K562 (cell line): ENCODE measurements around the gene IFNGR1. TPM values are rescaled to one million over a fixed set of nuclear protein-coding genes. Genes with fewer than 3 reads are reported as not detected.

Experiments
- ATAC-seq: fragments of 200-7000 bp; cut with Tn5 transposase; 3 replicates; pipeline ENCODE4 v1.9.1; 2020; ENCODE audit warnings: moderate library complexity
- BruUV-seq: library from RNA; stranded (reverse); fragments of 400-500 nt; replicated peaks from 2 replicates; lab custom pipeline; 2021; lab: Mats Ljungman, UMichigan
- CTCF ChIA-PET: fragments of 300-600 bp; formaldehyde crosslinking; extraction: SDS; loops from one replicate; lab custom pipeline; 2021; ENCODE audit warnings: low intra/inter-chr PET ratio; lab: Yijun Ruan, JAX
- POLR2A ChIA-PET: fragments of 300-600, 350-650 bp; sonication (Branson Sonifier 250); formaldehyde crosslinking; extraction: SDS; loops from one replicate; lab custom pipeline; 2021; ENCODE audit warnings: antibody characterized with exemption, inconsistent platforms; lab: Yijun Ruan, JAX
- DNase-seq, 4 experiments: peaks; one replicate each; pipeline versions ENCODE4 v3.0.0 to v3.0.0-alpha.2; 2011 to 2018; ENCODE audit warnings: low spot score in 3 of 4, mixed read lengths in 3 of 4; ENCODE audit errors: extremely low read depth in 1 of 4
- FAIRE-seq: peaks from 2 replicates; lab custom pipeline; 2011; peaks lifted over from hg19 to GRCh38; lab: Jason Lieb, UNC
- H2AFZ ChIP-seq: 2 replicates; pipeline ENCODE4 v1.6.0; 2011; ENCODE audit warnings: low read depth, low read length, control low read depth, inconsistent platforms
- H3K27ac ChIP-seq: fragments of 200-600 bp; 3 replicates; pipeline ENCODE4 v1.8.0; 2011; ENCODE audit warnings: low read depth, mild to moderate bottlenecking, control low read depth, inconsistent platforms, low read length, moderate library complexity, mixed read lengths; ENCODE audit errors: extremely low read depth
- H3K27me3 ChIP-seq, 2 experiments: fragments of 300-600 bp in 1 of 2; 2 replicates in 1 of 2; 3 replicates in 1 of 2; pipeline versions ENCODE4 v1.6.0 to v1.8.0; 2011; ENCODE audit warnings: inconsistent platforms in 2 of 2, low read length in 2 of 2, mild to moderate bottlenecking in 1 of 2, mixed read lengths in 1 of 2, moderate library complexity in 1 of 2; ENCODE audit not compliant: control insufficient read depth in 2 of 2, insufficient read depth in 2 of 2
- H3K36me3 ChIP-seq: fragments of 300-600 bp; 3 replicates; pipeline ENCODE4 v1.8.0; 2011; ENCODE audit warnings: mild to moderate bottlenecking, low read length, inconsistent platforms; ENCODE audit not compliant: control insufficient read depth, insufficient read depth
- H3K4me1 ChIP-seq, 2 experiments: fragments of 200-600 bp in 1 of 2; replicated peaks in 1 of 2; 2 replicates in 1 of 2; 3 replicates in 1 of 2; pipeline versions ENCODE4 v1.5.1 to v1.8.0; 2011; ENCODE audit warnings: inconsistent platforms in 2 of 2, low read length in 2 of 2, mild to moderate bottlenecking in 1 of 2, mixed read lengths in 1 of 2, moderate library complexity in 1 of 2; ENCODE audit not compliant: control insufficient read depth in 2 of 2, insufficient read depth in 2 of 2
- H3K4me2 ChIP-seq: 2 replicates; pipeline ENCODE4 v1.6.1; 2011; ENCODE audit warnings: low read length, control low read depth, inconsistent platforms, mixed read lengths; ENCODE audit not compliant: insufficient read depth
- H3K4me3 ChIP-seq: fragments of 200-600 bp; sonication (generic), shearing (Covaris generic); 2 replicates; pipeline ENCODE4 v1.5.1; 2016; ENCODE audit warnings: control low read depth, inconsistent platforms
- H3K79me2 ChIP-seq: fragments of 200-600 bp; 3 replicates; pipeline ENCODE4 v1.8.0; 2011; ENCODE audit warnings: low read length, inconsistent platforms; ENCODE audit not compliant: control insufficient read depth, insufficient read depth
- H3K9ac ChIP-seq, 2 experiments: 2 replicates each; pipeline versions ENCODE4 v1.6.0 to v1.6.1; 2011; ENCODE audit warnings: low read depth in 2 of 2, low read length in 2 of 2, control low read depth in 1 of 2, inconsistent platforms in 1 of 2, mild to moderate bottlenecking in 1 of 2, mixed read lengths in 1 of 2; ENCODE audit not compliant: insufficient read depth in 1 of 2
- H3K9me1 ChIP-seq: one replicate; pipeline ENCODE4 v1.6.0; 2011; ENCODE audit warnings: inconsistent platforms, mild to moderate bottlenecking, low read length, moderate library complexity; ENCODE audit not compliant: control insufficient read depth, insufficient read depth
- H3K9me3 ChIP-seq: replicated peaks from 2 replicates; pipeline ENCODE4 v1.5.1; 2011; ENCODE audit warnings: low read depth, low read length, inconsistent platforms; ENCODE audit not compliant: control insufficient read depth, insufficient read depth
- H4K20me1 ChIP-seq: replicated peaks from 2 replicates; pipeline ENCODE4 v1.6.1; 2011; ENCODE audit warnings: low read length, inconsistent platforms, mixed read lengths; ENCODE audit not compliant: control insufficient read depth, insufficient read depth
- C11orf30 ChIP-seq: fragments of 450-650 bp; IDR thresholded peaks from 2 replicates; pipeline ENCODE4 v1.6.1; 2016; ENCODE audit warnings: low read depth, mild to moderate bottlenecking
- CBFA2T2 ChIP-seq: fragments of 450-650 bp; conservative IDR thresholded peaks from 2 replicates; pipeline ENCODE4 v1.6.1; 2017; ENCODE audit warnings: mild to moderate bottlenecking
- CBX3 ChIP-seq, 2 experiments: IDR thresholded peaks; 1 replicate in 1 of 2; 2 replicates in 1 of 2; pipeline ENCODE4 v1.6.1; 2012; ENCODE audit warnings: inconsistent platforms in 2 of 2, low read length in 2 of 2, borderline replicate concordance in 1 of 2, control low read depth in 1 of 2
- EP300 ChIP-seq: IDR thresholded peaks from 2 replicates; pipeline ENCODE4 v1.6.1; 2012; ENCODE audit warnings: low read length, improper control_type of control experiment
- ETV1 ChIP-seq: fragments of 450-650 bp; conservative IDR thresholded peaks from 2 replicates; pipeline ENCODE4 v1.6.1; 2016; ENCODE audit warnings: missing genetic modification characterization, control low read depth, low read depth, missing compliant biosample characterization
- ETV5 ChIP-seq: sonication (generic); formaldehyde crosslinking; IDR thresholded peaks from 2 replicates; pipeline ENCODE4 v1.4.0; 2020; ENCODE audit warnings: low read depth, mild to moderate bottlenecking, missing genetic modification reagents
- FOXJ2 ChIP-seq: fragments of 200-800 bp; sonication (Bioruptor generic); IDR thresholded peaks from 2 replicates; pipeline ENCODE4 v1.6.1; 2016; ENCODE audit warnings: missing genetic modification characterization, missing compliant biosample characterization
- FOXP1 ChIP-seq: sonication (generic); formaldehyde crosslinking; IDR thresholded peaks from 2 replicates; pipeline ENCODE4 v1.8.0; 2022; ENCODE audit warnings: mild to moderate bottlenecking, missing genetic modification reagents
- NCOR1 ChIP-seq: fragments of 450-650 bp; IDR thresholded peaks from 2 replicates; pipeline ENCODE4 v1.6.1; 2016; ENCODE audit warnings: mild to moderate bottlenecking, moderate library complexity
- NR1H2 ChIP-seq: sonication (generic); formaldehyde crosslinking; IDR thresholded peaks from 2 replicates; pipeline ENCODE4 v1.4.0; 2020; ENCODE audit warnings: mild to moderate bottlenecking, missing genetic modification reagents
- PHB ChIP-seq: fragments of 250-450 bp; sonication (Bioruptor Pico); IDR thresholded peaks from 2 replicates; pipeline ENCODE4 v1.5.0; 2021
- SMARCC2 ChIP-seq: fragments of 450-650 bp; IDR thresholded peaks from 2 replicates; pipeline ENCODE4 v1.6.1; 2017; ENCODE audit warnings: antibody characterized with exemption, moderate library complexity, mild to moderate bottlenecking, low read depth
- ZNF224 ChIP-seq: sonication (generic); formaldehyde crosslinking; IDR thresholded peaks from 2 replicates; pipeline ENCODE4 v1.8.0; 2022; ENCODE audit warnings: mild to moderate bottlenecking, missing genetic modification reagents
- ZNF384 ChIP-seq: IDR thresholded peaks from 2 replicates; pipeline ENCODE4 v1.6.1; 2012; ENCODE audit warnings: low read depth, low read length, improper control_type of control experiment
- WGBS: fragments of 100-300 bp; shearing (Covaris generic); methylation state at CpG from one replicate; pipeline ENCODE4 v1.1.6; 2016; ENCODE audit warnings: low coverage, mixed read lengths; ENCODE audit not compliant: insufficient coverage; ENCODE audit errors: missing lambda C conversion rate; 5-methylcytosine and 5-hydroxymethylcytosine counted together
- in situ Hi-C: fragments of 300-500 bp; cut with MboI; formaldehyde crosslinking; loops from 4 replicates; pipeline ENCODE4 v1.15.0; 2018; ENCODE audit warnings: inconsistent platforms, mixed read lengths
- intact Hi-C: fragments of 100-400 bp; cut with micrococcal nuclease; formaldehyde crosslinking; loops from 2 replicates; pipeline ENCODE4 v1.14.2; 2022
- polyA plus RNA-seq, 8 experiments: library from polyadenylated mRNA; depleted of rRNA in 4 of 8; stranded (reverse) in 5 of 8; unstranded in 3 of 8; fragments of >200 nt; fragmentation: Nextera tagmentation in 2 of 8; fragmentation: Illumina TruSeq in 1 of 8; extraction: Ambion mirVana in 2 of 8; extraction: Trizol in 1 of 8; gene quantifications; 2 replicates each; pipeline versions ENCODE4 v1.2.1 to v1.2.3, GENCODE V29; 2011 to 2014; ENCODE audit warnings: inconsistent platforms in 1 of 8, missing spikeins in 1 of 8
- total RNA-seq, 7 experiments: library from RNA; depleted of rRNA in 6 of 7; stranded (reverse); fragments of >200 nt in 6 of 7; fragmentation: Illumina TruSeq in 2 of 7; extraction: Trizol in 2 of 7; gene quantifications; 2 replicates each; pipeline versions ENCODE4 v1.2.1 to v1.2.3, GENCODE V29; 2011 to 2021; ENCODE audit warnings: low replicate concordance in 1 of 7
- TF ChIP-seq, protein P1 (sequence below): fragments of 250-450 bp; sonication (Bioruptor Pico); IDR thresholded peaks from 2 replicates; pipeline ENCODE4 v1.5.1; 2021; ENCODE audit warnings: mild to moderate bottlenecking
- TF ChIP-seq, protein P2 (sequence below): fragments of 450-650 bp; IDR thresholded peaks from 2 replicates; pipeline ENCODE4 v1.6.1; 2016; ENCODE audit warnings: mild to moderate bottlenecking

The IFNGR1 gene
- total and polyA plus RNA-seq, 9 of the 15 experiments (the other 6 are each of a cell fraction or from before 2014, with no cell fraction given): 14.7 to 47.0 (median 26.7) TPM

DNA sequence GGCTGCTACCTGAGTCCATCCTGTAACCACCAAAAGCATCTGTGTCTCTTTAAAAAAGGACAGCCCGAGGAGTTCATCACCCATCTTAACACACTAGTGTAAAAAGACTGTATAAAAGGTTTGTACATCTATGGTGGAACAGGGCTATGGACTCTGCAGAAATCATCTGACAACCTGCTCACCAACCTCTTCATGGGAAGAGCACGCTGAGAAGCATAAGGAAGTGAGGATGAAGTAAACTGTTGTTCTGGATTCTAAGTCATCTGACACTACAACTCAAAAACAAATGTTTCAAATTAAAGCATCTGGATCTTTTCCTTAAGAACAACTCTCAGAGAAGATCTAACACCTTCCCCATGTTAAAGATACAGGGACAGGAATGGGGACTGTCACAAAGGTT, 5.4 kb downstream of the IFNGR1 start:
- FAIRE-seq: peak; percentile 26

DNA sequence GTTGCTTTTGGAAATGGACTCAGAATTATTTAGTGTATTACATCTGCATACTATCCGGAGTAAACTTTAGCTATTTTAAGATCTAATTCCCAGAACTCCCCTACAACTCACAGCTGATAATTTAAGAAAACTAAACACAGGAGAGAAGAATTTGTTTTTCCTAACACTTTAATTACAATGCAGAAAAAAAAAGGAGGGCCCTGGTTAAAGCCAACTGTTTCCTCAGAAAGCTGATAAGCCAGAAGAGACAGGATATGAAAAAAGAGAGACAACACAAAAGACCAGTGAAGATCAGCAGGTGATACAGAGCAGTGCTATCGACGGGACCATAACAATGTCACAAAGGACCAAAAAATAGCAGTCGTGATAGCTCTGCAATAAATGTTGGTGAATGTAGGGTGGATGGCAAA, 5.8 kb downstream of the IFNGR1 start:
- Histone ChIP-seq H2AFZ (no peak overlapping the region), H3K9me3 (peaks cover 6% of the 10 kb centered on the region), H3K4me1 (peaks cover 0 to 26% of the 10 kb centered on the region in 2 experiments; a peak in 3 of 5 replicates), H3K9ac (no peak overlapping the region), H3K27me3 (no peaks in the 10 kb centered on the region), H4K20me1 (peaks cover 4% of the 10 kb centered on the region; the same call in 1 of the 2 replicates), H3K9me1 (no peaks in the 10 kb centered on the region), H3K27ac (peak overlapping the region; percentile 41), H3K79me2 (peaks cover 84% of the 10 kb centered on the region), H3K36me3 (peaks cover 5% of the 10 kb centered on the region; the same call in 2 of the 3 replicates), H3K4me3 (no peak overlapping the region), H3K4me2 (peak overlapping the region; percentile 46)
- BruUV-seq: no TSS peak
- CTCF ChIA-PET: no interaction called here
- WGBS: 6% methylated on average over 4 of the region's 4 CpGs
- ATAC-seq (peak; percentile 63), FAIRE-seq (no peak), DNase-seq (peak in 2 of 4 experiments; percentile 45 to 50)
- in situ Hi-C loops (no loop called here), intact Hi-C loops (no loop called here)
- POLR2A ChIA-PET: interaction anchor here (0.6 kb wide), 1 partner anchor 47 kb away, joined by 3 read pairs; no protein-coding TSS in a partner anchor
- peak; percentile 50; the same call in 1 of the 2 replicates for TF ChIP-seq NCOR1
- TF ChIP-seq, protein P1, sequence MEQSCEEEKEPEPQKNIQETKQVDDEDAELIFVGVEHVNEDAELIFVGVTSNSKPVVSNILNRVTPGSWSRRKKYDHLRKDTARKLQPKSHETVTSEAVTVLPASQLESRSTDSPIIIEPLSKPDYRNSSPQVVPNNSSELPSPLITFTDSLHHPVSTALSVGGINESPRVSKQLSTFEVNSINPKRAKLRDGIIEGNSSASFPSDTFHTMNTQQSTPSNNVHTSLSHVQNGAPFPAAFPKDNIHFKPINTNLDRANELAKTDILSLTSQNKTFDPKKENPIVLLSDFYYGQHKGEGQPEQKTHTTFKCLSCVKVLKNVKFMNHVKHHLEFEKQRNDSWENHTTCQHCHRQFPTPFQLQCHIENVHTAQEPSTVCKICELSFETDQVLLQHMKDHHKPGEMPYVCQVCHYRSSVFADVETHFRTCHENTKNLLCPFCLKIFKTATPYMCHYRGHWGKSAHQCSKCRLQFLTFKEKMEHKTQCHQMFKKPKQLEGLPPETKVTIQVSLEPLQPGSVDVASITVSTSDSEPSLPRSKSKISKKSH: peak; percentile 65; the same call in 1 of the 2 replicates
- TF ChIP-seq EP300: peak; percentile 58; the same call in 1 of the 2 replicates
- TF ChIP-seq ZNF384: peak; percentile 75
- TF ChIP-seq CBFA2T2: peak; percentile 45; the same call in 1 of the 2 replicates
- TF ChIP-seq ETV1 (tag): peak; percentile 89
- TF ChIP-seq CBX3 (IDR thresholded peaks at IDR 0.05; ENCODE audit: borderline replicate concordance in 1 of 2, low read length in 2 of 2): peak in 1 of 2 experiments; percentile 94; a peak in 2 of 3 replicates
- TF ChIP-seq, protein P2, sequence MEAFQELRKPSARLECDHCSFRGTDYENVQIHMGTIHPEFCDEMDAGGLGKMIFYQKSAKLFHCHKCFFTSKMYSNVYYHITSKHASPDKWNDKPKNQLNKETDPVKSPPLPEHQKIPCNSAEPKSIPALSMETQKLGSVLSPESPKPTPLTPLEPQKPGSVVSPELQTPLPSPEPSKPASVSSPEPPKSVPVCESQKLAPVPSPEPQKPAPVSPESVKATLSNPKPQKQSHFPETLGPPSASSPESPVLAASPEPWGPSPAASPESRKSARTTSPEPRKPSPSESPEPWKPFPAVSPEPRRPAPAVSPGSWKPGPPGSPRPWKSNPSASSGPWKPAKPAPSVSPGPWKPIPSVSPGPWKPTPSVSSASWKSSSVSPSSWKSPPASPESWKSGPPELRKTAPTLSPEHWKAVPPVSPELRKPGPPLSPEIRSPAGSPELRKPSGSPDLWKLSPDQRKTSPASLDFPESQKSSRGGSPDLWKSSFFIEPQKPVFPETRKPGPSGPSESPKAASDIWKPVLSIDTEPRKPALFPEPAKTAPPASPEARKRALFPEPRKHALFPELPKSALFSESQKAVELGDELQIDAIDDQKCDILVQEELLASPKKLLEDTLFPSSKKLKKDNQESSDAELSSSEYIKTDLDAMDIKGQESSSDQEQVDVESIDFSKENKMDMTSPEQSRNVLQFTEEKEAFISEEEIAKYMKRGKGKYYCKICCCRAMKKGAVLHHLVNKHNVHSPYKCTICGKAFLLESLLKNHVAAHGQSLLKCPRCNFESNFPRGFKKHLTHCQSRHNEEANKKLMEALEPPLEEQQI: peak; percentile 58; the same call in 1 of the 2 replicates

More for the DNA sequence above, 5.4 kb downstream of the IFNGR1 start:
- Histone ChIP-seq H3K4me1 (peaks cover 0 to 26% of the 10 kb centered on the region in 2 experiments; a peak in 4 of 5 replicates), H3K9ac (no peak overlapping the region), H3K36me3 (peaks cover 5% of the 10 kb centered on the region; the same call in 2 of the 3 replicates), H2AFZ (0 out of 2 replicates have a peak overlapping the region, but pooled peaks have one; percentile 4), H4K20me1 (peaks cover 4% of the 10 kb centered on the region; the same call in 1 of the 2 replicates), H3K27me3 (no peaks in the 10 kb centered on the region), H3K4me3 (no peak overlapping the region), H3K9me3 (peaks cover 6% of the 10 kb centered on the region), H3K9me1 (no peaks in the 10 kb centered on the region), H3K4me2 (peak overlapping the region; percentile 46), H3K79me2 (peaks cover 89% of the 10 kb centered on the region), H3K27ac (peak overlapping the region; percentile 41; the same call in 2 of the 3 replicates)
- in situ Hi-C loops (no loop called here), intact Hi-C loops (no loop called here)
- DNase-seq (no peak), ATAC-seq (peak; percentile 4; the same call in 1 of the 3 replicates)
- TF ChIP-seq SMARCC2 (no peak), PHB (CRISPR knock-in tag) (no peak), FOXJ2 (0 out of 2 replicates have a peak, but pooled peaks have one; percentile 42), ETV5 (CRISPR knock-in tag) (0 out of 2 replicates have a peak, but pooled peaks have one; percentile 5), ZNF224 (0 out of 2 replicates have a peak, but pooled peaks have one; percentile 34), C11orf30 (no peak), NR1H2 (CRISPR knock-in tag) (no peak), FOXP1 (CRISPR knock-in tag) (no peak)
- ChIA-PET POLR2A (interaction anchor here (0.6 kb wide), 1 partner anchor 48 kb away, joined by 3 read pairs; no protein-coding TSS in a partner anchor), CTCF (no interaction called here)
- whole genome bisulfite sequencing: 39% methylated on average over 2 of the region's 2 CpGs
- BruUV-seq: no TSS peak
